NCI-H1436 (cell line): ENCODE data around the gene CGB1.
"Not testable (repeated sequence)": the region's sequence is repeated elsewhere in the genome, so short reads cannot be mapped to it uniquely, and the experiment has no call there.

Source experiments
- DNase-seq: peaks from one replicate; lab custom pipeline; 2025; lab: John Stamatoyannopoulos, UW

CGB1 gene

GRCh38 chr19:49022116-49022515, 14.6 kb downstream of the CGB1 start:
- no peak for DNase-seq

DNA sequence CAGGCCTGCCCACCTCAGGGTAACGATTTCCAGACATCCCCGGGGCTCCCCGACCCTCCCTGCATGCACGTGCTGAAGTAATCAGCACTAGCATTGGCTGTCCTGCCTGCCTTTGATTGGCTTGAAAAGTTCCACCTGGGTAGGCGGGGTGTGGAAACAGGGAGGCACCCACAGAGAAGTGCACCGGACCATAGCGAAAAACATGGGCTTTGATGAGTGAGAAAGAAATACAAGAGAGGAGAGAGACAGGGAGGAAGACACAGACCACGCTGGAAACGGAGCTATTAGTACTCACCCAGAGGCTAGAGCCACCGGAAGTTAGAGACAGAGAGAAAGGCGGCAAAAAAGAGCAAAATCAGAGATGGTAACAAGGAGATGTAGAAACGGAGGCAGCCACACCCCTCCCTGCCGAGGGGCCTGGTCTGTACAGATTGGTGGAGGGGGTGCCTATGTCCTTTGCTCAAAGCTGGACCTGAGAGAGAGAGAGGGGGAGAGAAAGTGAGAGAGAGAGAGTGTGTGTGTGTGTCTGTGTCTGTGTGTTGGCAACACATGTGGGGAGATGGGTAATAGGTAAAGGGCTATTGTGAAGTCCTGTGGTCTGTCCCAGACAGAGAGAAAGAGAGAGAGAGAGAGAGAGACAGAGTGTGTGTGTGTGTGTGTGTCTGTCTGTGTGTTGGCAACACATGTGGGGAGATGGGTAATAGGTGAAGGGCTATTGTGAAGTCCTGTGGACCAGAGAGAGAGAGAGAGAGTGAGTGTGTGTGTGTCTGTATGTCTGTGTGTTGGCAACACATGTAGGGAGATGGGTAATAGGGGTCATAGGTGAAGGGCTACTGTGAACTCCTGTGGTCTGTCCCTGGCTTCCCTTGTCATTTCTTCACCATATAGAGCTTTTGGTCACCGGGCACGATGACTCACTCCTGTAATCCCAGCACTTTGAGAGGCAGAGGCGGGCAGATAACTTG, 15.5 kb downstream of the CGB1 start:
- no peak for DNase-seq

GRCh38 chr19:49020342-49020741, 16.4 kb downstream of the CGB1 start:
- DNase-seq, result peak; percentile 22

DNA sequence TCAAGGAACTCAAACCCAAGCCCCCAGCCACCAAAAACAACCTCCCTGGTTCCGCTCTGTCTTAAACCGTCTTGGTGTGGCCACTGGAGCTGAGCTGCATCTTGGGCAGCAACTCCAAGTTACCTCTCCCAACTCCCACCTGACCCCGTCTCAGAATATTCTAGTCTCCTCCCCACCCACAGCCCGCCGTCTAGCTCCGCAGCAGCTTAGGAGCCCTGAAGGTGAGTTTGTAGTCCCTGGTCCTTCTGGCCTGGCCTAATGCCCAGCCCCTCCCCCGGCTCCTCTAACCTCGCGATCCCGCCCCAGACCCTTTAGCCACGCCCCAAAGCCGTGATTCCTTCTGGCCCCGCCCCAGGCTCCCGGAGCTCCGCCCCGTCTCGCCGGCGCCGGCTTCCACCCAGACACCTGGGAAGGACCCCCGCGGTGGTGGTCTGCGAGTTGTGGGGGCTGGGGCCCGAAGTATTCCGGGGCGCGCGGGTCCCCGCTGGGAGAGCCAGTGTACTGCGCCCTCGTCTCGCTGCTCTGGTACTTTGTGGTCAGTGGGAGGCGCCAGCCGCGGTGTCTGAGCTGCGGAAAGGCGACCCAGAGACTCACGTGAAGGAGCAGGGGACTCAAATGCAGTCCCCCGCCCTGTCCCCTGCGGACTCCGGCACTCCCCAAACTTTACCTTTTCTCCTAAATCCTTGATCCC, 17.3 kb downstream of the CGB1 start:
- DNase-seq, result peak; percentile 65

DNA sequence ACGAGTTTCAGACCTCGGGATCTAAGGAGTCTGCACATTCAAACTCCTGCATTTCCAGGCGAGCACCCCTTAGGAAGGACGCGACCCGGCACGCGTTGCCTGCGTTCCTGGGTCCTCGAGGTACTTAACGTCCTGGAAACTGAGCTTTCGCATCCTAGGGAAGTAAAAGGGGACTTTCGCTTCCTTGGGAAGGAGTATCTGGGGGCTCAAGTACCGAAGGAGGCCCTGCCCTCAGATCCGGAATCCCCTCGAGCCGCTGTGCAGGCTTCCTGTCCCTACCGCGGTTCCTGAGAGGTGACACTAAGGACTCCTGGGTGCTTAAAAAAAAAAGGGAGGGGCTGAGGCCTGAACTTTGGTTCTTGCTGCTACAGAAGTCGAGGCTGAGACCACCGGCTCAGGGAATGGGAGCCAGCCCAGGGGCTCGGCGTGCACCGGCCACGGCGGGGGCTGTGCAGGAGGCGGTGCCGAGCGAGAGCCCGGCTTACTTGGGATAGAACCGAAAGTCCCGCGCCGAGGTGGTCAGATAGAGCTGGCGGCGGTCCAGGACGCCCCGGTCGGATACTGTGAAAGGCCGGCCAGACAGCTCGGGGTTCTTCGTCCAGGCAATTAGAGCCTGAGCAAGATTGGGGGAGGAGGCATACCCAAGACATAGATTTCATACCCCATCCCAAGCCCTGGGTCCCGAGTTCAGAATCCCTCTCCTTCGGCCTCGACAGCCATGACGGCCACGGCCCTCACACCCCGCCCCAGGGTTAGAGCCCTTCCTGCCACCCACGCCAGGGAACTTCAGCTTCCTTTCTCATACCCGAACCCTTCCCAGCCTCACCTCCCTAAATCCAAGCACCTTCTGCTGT, 18.1 kb downstream of the CGB1 start:
- DNase-seq, result not testable (repeated sequence)

DNA sequence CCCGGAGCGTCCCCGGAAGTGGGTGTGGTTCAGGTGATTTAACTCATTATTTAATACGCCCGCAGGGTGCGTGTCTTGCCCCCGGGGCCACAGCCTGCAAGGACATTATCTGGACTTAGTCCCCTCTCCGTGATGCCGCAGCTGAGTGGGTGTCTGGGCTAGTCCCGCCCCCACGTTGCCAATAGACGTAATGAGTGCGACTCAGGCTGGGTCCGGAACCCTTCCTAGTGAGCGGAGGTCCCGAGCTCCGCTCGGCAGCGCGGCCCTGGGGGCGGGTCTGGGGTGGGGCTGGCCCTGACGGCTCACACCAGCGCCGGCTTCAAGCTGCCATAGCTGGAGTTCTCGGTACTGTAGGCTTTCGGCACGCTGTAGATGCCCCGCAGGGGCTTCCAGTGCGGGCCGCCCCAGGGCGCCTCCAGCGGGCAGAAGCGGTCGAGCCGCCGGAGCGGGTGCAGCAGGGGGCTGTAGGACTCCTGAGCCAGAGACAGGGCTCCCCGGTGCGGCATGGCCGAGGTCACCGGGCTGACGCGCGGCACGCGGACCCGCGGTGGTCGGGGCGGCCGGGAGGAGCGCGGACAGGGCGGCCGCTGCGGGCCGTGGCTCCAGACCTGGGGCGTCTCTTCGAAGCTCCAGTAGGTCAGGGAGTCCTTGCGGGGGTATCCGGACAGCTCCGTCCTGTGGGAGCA, 18.9 kb downstream of the CGB1 start:
- peak; percentile 51 for DNase-seq

DNA sequence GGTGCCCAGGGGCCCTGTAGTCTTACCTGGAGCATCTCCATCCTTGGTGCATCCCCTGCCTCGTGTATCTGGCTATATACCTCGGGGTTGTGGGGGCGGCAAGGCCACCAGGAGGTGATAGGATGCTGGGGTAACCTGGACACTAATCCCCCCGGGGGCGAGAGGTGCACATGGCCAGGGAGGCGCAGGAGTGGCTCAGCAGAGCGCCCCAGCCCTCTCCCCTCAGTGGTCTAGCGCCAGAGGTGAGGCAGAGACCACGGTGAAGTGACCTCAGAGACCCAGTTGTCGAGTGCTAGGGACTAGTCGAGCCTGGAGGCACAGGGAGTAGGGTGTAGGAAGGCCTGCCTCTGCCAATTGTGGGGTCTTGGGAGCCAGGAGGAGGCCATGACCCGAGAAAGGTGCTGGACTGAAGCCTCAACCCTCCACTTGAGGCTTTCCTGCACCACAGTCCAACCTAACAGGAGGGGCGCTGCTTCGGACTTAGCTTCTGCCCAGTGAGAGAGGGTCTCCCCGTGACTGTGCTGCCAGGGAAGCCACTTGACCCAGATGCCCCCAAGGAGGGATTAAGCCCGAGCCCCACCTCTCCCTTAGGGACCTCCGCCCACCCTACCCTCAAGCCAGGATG, 19.5 kb downstream of the CGB1 start, which contains the start of gene LHB:
LHB (minus strand) TSS at position 51 of the 625 bp plus-strand sequence; CDS start at position 41, 10 bp downstream.
- no peak for DNase-seq

DNA sequence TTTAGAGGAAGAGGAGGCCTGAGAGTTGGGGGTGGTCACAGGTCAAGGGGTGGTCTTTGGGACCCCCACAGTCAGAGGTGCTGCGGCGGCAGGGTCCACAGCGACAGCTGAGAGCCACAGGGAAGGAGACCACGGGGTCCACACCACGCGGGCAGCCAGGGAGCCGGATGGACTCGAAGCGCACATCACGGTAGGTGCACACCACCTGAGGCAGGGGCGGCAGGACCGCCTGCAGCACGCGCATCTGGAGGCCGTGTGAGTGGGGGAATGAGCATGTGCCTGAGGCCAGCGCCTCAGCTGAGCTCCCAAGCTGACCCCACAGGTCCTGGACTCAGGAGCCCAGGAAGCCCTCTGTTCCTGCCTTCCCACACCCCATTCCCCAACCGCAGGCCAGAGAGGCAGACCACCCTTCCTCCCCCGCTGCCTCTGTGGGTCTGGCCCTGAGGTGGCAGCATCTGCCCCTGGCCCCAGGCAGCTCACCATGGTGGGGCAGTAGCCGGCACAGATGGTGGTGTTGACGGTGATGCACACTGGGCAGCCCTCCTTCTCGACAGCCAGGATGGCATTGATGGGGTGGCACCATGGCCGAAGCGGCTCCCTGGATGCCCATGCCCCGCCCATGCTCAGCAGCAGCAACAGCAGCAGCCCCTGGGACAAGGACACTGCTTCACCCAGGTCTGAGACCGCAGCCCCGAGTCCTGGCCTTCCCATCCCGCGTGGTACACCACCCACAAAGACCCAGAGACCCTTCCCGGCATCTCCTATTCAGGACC, 20.4 kb downstream of the CGB1 start:
- DNase-seq, result no peak

DNA sequence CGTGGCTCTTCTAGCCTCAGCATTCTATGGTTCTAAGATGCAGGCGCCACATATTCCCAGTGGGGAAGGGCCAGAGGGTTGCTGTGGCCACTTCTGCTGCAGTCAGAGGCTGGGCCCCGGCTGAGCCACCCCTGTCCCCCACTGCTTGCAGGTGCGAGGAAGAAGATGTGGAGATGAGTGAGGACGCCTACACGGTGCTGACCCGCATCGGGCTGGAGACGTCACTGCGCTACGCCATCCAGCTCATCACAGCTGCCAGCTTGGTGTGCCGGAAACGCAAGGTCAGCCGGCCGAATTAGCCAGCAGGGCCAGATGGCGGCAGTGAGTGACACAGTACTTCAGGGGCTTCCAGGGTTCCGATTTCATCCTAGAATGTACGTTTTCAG, 21.8 kb downstream of the CGB1 start:
- DNase-seq, result no peak

GRCh38 chr19:49014123-49014869, 22.4 kb downstream of the CGB1 start:
- DNase-seq, result no peak

- DNase-seq, result no peak
Measured at GRCh38 chr19:49011194-49011593, 25.5 kb downstream of the CGB1 start.

DNA sequence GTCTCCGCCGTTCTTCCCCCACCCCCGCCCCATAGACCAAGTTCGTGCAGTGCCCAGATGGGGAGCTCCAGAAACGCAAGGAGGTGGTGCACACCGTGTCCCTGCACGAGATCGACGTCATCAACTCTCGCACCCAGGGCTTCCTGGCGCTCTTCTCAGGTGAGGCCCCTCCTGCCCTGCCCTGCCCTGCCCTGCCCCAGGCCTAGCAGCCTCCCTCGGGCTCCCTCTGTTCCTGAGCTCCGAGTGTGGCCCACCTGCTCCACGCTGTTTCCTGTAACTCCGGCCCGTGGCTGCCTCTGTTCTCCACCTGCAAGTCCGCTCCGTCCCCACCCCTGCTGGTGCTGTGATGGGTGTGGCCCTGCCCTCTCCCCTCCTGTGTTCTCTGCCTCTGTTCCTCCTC, 26.2 kb downstream of the CGB1 start:
- no peak for DNase-seq

GRCh38 chr19:49009828-49010227, 26.9 kb downstream of the CGB1 start:
- no peak for DNase-seq

- DNase-seq, result no peak
Measured at GRCh38 chr19:49006905-49007304, 29.8 kb downstream of the CGB1 start.

GRCh38 chr19:49004964-49005614, 31.6 kb downstream of the CGB1 start:
- no peak for DNase-seq

GRCh38 chr19:49004133-49004532, 32.6 kb downstream of the CGB1 start:
- no peak for DNase-seq

DNA sequence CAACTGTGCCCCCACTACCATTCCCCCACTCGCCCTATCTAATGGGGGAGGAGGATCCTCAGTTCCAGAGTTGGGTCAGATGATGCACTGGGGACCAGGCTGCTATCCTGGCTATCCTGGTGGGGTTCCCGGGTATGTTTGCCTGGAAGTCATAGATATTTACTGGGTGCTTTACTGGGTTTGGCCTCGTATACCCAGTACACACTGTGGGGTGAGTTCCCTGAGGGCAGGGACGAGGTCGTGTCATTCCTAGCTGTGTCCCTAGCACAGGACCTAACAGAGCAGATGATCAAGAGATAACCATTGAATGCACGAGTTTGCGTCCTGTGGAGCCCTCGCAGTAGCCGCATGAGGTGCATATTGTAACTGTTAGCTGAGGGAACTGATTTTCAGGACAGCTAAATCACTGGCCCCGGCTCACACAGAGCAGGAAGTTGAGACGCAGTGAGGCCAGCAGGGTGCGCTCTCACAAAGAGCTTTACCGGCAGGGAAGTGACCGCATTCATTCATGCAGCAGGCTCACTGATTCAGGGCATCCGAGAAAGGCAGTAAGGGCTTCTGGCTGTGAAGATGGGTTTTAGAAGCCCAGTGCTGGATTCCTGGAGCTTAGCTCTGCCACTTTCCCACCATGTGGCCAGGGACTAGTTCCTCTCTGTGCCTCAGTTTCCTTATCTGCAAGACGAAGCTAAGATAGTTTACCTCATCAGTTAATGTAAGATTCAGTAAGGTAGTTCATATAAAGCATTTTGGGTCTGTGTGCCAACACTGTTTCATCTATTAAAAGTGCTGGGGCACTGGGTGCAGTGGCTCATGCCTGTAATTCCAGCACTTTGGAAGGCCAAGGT, 37.0 kb downstream of the CGB1 start:
- DNase-seq, result no peak

DNA sequence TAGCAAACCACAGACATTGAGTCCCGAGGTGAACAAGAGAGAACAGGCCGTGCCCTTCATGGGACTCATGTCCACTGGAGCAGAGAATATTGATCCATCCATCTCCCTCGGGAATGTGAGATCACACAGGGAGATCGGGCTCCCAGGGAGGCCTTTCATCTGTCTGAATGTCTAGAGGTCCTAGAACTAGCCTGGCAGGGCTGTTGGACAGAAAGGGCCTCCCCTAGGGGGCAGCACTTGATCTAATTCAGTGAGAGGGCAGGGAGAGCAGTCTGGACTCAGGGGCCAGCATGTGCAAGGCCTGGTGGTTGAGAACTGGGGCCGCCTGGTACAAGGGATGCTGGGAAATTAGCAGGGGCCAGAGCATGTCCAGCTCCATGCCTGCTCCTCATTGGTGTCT, 38.7 kb downstream of the CGB1 start:
- peak; percentile 41 for DNase-seq
